NCI-H1417 treated with DMSO at 0.1 percent for 48 hours (cell line): ENCODE results near the gene MAN2B2.

Source experiments
- DNase-seq: peaks from one replicate; lab custom pipeline; 2025; lab: John Stamatoyannopoulos, UW

Gene MAN2B2

DNA sequence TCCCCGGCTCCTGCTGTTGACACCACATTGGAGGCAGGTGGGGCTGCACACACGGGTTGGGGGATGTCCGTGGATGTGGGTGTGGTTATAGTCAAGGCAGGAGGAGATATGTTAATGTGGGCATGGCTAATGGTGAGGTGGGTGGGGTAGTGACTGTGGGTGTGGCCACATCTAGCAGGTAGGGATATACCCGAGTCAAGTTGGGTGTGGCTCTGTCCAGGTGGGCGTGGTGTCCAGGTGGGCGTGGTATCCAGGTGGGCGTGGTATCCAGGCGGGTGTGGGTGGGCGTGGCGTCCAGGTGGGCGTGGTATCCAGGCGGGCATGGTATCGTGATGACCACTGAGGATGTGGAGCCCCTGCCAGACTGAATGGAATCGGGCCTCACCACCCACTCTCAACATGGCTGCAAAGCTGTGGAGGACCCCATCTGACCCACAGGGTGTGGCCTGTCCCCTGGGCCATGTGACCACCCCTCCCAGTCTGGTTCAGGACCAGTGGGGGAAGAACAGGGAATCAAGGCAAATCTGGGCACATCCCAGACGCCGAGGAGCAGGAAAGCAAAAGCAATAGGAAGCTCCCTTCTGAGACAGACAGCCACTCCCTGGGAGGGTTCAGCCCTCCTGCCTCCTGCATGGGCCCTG, 21.0 kb downstream of the MAN2B2 start:
- DNase-seq, result no peak

DNA sequence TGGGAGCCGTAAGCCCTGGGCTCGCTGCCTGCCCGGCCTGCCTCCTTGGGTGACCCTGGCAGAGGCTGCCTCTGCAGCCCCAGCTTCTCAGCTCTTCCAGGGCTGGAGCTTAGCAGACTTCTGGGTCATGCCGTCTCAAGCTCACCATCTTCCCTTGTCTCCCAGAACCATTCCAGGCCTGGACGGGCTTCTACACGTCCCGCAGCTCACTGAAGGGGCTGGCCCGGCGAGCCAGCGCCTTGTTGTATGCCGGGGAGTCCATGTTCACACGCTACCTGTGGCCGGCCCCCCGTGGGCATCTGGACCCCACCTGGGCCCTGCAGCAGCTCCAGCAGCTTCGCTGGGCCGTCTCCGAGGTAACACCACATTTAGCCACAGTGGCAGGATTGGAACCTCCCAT, 22.0 kb downstream of the MAN2B2 start:
- no peak for DNase-seq

DNA sequence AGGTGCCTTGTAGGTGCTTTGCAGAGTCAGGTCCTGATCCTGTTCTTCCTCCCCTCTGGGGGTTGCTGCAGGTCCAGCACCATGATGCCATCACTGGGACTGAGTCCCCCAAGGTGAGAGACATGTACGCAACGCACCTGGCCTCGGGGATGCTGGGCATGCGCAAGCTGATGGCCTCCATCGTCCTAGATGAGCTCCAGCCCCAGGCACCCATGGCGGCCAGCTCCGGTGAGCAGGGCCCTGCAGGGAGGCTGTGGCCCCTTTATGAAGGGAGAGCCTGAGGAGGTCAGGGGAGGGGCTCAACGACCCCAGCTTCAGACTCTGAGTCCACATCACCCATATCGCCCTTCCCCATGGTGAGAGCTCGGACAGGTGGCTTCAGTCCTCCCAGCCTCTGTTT, 23.1 kb downstream of the MAN2B2 start:
- DNase-seq, result no peak

DNA sequence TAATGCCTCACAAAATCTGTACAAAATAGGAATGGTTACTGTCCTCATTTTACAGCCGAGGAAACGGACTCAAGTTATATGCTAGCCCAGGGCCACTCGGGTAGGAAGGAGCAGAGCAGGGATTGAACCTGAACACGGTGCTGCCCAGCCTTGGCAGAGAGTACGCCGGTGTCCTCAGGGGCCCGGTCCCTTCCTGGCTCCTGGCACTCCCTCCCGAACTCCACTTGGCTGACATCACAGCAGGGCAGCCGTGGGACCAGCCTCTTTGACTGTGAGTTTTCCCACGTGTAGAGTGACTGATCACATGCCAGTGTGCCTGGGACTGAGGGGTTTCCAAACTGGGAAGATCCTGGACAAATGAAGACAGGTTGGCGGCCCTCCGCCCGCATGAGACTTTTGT, 23.7 kb downstream of the MAN2B2 start:
- DNase-seq, result no peak

DNA sequence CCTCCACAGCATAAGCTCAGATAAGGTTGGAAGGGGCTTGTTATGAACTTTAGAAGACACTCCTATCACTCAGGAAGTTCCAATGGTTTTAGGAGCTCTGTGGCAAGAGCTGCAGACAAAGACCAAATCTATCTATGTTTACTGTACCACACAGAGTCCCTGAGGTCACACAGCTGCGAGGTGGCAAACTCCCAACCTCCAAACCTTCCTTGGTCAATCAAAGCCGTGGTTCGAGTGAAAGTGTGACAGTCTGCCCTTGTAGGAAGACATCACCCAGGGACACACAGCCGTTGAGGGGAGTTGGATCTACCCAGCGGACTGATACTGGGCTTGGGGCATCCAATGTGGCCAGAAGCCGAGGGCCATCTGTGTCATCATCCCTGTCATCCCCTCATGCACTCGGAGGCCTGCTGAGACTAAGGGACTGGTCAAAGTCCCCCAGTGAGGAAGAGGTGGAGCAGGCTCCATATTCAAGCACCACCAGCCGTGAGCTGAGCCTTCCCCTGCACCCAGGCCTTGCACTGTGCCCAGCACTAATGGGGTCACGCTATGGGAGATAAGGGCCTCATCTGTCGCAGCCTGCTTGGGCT, 26.8 kb downstream of the MAN2B2 start:
- DNase-seq, result no peak

DNA sequence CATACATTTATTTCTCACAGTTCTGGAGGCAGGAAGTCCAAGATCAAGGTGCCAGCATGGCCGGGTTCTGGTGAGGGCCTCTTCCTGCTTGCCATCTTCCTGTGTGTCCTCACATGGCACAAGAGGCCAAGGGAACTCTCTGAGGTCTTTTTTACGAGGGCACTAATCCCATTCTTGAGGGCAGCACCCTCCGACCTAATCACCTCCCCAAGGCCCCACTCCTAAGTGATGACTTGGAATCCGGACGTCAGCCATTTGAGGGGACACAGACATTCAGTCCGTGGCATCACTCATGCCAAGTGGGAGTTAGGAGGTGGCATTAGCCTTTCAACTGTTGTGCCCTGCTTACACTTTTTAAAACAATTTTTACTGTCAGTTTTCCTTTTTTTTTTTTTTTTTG, 27.3 kb downstream of the MAN2B2 start:
- no peak for DNase-seq

DNA sequence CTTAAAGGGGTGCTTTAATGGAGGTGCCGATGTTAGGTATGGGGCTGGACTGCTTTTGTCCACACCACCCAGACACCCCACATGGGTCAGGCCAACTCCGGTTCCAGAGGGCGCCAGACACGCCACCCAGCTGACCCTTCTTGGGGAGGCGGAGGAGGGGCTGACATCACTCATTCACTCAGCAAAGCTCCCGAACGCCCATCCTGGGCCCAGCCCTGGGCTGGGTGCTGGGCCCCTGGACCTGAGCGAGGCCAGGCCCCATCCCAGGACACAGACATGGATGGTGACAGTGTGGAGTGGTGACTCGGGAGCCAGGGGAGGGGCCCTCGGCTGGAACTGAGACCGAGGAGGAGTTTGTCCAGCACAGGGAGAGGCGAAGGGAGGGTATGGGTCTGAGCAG, 28.1 kb downstream of the MAN2B2 start:
- no peak for DNase-seq

DNA sequence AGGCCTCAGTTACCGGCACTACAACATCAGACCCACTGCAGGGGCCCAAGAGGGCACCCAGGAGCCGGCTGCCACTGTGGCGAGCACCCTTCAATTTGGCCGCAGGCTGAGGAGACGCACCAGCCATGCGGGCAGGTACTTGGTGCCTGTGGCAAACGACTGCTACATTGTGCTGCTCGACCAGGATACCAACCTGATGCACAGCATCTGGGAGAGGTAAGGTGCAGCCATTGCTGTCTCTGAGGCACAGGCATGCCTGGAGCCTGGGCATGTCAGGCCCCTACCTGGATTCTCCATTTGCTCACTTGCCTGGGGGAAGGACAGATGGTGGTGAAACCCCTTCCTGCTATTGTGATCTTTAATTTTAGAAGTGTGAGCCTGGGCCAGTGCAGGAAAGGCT, 30.1 kb downstream of the MAN2B2 start:
- DNase-seq, result no peak

DNA sequence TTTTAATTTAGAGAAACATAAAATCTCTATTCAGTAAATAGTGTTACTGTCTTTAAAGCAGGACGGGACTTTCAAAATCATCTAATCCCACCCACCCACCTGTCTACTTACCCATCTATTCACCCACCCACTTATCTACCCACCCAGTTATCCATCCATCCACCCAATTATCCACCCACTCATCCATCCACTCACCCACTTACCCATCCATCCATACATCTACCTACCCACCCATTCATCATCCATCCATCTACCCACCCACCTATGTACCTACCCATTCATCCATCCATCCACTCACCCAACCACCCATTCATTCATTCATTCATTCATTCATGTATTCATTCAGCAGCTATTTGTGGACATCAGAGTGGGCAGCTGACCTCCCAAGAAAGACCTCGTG, 30.6 kb downstream of the MAN2B2 start:
- no peak for DNase-seq

DNA sequence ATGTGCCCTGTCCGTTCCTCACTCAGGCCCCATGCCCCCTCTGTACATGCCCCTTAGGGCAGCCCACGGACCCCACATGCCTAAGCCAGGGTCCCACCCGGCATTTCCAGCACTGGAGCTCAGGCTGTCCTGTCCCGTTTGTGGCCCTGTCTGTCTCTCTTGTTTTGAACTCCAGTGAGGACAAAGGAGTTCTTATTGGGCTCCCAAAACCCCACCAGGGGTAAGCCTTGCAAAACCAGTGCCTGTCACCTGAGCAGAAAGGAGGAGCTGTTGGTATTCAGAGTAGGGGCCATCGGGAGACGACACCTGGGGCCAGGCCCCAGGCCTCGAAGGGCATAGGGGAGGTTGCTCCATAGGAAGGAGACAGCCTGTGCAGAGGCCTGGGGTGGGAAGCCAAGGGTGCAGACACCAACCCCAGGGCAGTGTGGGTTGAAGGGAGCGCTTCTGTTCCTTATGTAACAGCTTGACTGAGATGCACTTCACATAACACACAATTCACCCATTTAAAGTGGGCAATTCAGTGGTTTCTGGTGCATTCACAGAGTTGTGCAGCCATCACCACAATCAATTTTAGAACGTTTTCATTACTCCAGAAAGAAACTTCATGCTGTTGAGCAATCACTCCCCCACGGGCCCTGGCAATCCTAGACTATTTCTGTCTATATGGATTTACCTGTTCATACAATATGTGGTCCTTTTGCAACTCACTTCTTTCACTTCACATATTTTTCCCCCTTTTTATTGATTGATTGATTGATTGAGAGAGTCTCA, 31.7 kb downstream of the MAN2B2 start:
- DNase-seq, result no peak

DNA sequence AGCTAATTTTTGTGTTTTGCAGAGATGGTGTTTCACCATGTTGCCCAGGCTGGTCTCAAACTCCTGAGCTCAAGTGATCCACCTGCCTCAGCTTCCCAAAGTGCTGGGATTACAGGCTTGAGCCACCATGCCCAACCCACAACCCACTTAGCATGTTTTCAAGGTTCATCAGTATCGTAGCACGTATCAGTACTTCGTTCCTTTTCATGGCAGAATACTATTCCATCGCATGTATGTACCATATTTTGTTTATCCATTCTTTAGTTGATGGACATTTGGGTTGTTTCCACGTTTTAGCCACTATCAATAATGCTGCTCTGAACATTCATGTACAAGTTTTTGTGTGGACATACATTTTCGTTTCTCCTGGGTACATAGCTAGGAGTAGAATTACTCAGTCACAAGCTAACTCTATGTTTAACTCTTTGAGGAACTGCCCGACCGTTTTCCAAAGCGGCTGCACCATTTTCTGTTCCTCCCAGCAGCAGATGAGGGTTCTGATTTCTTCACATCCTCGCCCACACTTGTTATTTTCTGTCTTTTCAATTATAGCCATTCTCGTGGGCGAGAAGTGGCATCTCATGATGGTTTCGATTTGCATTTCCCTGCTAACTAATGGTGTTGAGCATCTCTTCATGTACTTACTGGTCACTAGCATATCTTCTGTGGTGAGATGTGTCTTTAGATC, 32.5 kb downstream of the MAN2B2 start:
- DNase-seq, result no peak

DNA sequence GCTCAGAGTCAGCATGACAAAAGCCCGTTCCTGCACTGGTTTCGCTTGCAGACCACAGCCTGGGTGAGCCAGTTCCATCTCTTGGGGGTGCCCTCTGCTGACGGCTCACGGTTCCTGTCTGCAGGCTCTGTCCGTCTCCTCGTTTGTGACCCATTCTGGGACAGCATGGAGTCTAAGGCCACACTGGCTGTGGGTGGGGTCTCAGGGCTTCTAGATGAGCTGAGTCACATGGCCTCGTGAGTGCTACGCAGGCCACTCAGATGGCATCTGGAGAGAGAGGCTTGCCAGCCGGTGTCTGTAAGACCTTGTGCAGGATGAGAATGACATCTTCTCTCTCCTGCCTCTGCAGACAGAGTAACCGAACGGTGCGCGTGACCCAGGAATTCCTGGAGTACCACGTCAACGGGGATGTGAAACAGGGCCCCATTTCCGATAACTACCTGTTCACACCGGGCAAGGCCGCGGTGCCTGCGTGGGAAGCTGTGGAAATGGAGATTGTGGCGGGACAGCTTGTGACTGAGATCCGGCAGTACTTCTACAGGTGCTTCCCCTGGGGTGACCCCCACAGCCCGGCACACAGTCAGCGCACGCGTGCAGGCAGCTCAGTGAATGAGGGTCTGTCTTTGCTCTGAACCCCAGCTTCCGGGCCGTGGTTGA, 33.9 kb downstream of the MAN2B2 start:
- no peak for DNase-seq

DNA sequence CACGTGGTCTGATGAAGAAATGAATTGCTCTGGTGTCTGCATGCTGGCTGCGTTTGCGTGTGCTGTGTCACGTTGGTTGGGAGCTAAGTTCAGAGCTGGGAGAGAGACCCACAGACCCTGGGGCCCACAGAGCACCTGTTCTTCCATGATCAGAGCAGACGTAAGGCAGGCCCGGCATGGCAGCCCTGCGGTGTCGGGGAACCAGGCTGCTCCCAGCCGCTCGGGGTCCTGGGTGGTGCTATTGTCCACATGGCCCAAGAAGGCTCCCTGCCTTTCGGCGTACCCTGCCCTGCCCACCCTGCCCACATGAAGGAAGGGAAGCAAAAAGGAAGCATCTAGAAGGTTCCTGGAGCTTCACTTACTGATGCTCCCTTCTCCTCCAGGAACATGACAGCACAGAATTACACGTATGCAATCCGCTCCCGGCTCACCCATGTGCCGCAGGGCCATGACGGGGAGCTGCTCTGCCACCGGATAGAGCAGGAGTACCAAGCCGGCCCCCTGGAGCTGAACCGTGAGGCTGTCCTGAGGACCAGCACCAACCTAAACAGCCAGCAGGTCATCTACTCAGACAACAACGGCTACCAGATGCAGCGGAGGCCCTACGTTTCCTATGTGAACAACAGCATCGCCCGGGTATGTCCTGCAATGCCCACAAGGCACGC, 34.6 kb downstream of the MAN2B2 start:
- DNase-seq, result no peak

DNA sequence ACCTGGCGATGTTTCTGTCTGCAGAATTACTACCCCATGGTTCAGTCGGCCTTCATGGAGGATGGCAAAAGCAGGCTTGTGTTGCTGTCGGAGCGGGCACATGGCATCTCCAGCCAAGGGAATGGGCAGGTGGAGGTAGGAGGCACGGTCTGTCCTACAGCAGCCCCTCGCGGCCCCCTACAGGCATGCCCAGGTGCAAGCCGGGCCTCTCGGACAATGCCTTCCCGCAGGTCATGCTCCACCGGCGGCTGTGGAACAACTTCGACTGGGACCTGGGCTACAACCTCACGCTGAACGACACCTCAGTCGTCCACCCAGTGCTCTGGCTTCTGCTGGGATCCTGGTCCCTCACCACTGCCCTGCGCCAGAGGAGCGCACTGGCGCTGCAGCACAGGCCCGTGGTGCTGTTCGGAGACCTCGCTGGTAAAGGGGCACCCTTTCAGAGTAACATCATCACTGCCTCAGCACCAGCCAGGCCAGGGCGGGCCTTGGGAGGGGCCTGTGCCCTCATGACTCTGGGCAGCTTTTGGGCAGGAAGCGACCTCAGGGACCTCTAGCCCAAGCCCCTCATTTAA, 36.0 kb downstream of the MAN2B2 start:
- no peak for DNase-seq

DNA sequence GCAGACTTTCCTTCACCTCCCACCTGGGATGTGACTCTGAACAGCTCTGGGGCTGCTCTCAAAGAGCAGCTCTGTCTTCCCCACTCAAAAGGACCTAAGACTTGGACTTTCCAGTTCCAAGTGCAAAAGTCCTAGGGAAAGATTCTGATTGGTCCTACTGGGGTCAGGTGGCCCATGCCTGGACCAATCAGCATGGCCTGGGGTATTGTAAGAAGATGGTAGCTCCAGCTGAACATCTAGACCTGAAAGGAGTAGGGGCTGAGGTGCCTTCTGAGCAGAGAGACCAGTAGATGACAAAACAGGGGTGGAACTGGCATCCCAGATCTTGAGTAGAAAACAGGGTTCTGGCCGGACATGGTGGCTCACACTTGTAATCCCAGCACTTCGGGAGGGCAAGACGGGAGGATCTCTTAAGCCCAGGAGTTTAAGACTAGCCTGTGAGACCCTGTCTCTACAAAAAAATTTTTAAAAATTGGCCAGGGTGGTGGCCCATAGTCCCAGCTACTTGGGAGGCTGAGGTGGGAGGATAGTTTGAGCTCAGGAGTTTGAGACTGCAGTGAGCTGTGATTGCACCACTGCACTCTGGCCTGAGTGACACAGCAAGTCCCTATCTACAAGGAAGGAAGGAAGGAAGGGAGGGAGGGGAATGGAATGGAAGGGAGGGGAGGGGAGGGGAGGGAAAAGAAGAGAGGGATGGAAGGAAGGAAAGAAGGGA, 38.1 kb downstream of the MAN2B2 start:
- DNase-seq, result no peak

DNA sequence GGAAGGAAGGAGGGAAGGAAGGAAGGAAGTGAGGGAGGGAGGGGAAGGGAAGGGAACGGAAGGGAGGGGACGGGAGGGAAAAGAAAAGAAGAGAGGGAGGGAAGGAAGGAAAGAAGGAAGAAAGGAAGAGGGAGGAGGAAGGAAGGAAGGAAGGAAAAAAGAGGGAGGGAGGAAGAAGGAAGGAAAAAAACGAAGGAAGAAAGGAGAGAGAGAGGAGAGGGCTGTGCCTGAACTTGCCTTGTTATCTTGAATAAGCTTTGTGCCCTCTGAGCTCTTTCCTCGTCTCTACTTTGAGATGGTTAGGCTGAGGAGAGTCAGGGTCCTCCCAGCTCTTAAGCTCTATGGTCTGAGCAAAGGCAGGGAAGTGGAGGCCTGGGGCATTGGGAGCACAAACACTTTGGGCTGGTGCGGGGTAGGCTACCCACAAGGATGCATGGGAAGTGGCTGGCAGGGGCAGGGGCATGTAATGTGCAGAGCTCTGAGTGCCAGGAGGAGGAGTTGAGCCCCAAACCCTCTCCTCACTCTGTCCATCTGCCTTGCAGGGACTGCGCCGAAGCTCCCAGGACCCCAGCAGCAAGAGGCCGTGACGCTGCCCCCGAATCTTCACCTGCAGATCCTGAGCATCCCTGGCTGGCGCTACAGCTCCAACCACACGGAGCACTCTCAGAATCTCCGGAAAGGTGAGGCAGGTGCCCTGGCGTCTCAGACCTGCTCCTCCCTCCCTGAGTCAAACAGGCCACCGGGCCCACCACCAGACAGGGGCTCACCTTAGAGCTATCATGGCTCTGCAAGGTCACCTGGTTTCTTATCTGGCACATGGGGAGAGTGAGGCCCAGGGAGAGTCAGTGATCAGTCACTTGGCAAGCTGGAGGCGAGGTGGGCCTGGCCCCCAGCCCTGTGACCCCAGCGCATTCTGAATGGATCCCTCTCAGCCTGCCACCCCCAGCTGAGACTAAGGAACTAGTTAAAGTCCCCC, 39.0 kb downstream of the MAN2B2 start:
- DNase-seq, result no peak

DNA sequence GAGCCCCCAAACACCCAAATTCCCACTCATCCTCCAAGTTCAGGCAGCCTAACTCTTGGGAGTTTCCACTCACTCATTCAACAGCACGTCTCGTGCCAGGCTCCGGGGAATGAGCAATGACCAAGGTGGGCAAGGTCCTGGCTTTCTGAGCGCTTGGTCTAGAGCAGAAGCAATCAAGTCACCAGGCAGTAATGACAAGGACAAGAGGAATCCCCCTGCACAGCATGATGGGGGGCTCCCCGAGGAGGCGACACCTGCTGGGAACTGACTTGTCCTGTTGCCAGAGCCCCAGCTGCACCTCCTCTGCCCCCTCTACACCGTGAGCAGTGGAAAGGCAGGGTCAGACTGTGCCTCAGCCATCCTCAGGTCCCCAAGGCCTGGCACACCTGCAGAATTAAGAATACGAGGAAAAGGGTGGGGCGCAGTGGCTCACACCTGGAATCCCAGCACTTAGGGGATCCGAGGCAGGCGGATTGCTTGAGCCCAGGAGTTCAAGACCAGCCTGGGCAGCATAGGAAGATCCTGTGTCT, 39.8 kb downstream of the MAN2B2 start:
- no peak for DNase-seq

DNA sequence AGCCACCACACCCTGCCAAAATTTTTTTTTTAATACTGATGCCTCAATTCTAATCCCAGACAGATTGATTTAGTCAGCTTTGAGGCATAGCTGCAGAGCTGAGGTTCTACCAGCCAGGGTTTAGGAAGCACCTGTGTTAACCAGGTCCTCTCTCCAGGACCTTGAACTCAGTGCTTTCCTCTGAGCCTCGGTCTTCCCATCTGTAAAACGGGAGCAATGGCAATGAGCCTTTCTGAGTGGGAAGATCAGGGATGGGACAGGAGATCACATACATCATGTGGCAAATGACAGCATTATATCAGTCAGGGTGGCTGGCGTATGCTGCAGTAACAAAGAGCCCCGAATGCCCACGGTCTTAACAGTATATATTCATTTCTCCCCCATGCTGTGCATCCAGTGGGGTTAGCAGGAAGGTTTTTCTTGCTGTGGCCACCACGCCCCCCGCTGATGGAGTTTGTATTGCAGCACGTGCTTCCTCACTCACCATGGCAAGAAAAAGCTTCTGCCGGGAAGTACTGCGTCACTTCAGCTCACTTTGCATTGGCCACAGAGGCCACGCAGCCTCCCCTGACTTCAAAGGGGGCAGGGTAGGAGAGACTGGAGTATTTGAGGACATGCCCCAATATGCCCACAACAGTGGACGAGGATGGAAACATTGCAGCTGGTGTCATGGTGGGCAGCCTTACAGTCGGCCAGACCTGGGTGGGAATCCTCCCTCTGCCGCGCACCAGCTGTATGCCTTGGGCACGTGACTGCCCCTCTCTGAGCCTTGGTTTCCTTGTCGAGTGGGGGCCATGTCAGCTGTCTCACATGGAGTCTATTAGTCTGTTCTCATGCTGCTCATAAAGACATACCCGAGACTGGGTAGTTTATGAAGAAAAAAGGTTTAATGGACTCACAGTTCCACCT, 41.4 kb downstream of the MAN2B2 start:
- no peak for DNase-seq
